ENCODE results near the gene ADGRA3.
A peak's percentile ranks its signal among the peaks of the same experiment; 100 is the strongest.

- TF ChIP-seq HDAC2 (CRISPR knock-in tag; IDR thresholded peaks at IDR 0.05) (no peak), CEBPB (IDR thresholded peaks at IDR 0.05; ENCODE audit: borderline replicate concordance, low read depth, low read length) (no peak), HNF4A (CRISPR knock-in tag; IDR thresholded peaks at IDR 0.05) (peak; percentile 66), HNRNPLL (IDR thresholded peaks at IDR 0.05; ENCODE audit: low read depth, low read length, poor library complexity, severe bottlenecking) (no peak), CTCF (CRISPR knock-in tag; IDR thresholded peaks at IDR 0.05) (no peak), ZNF431 (CRISPR knock-in tag; IDR thresholded peaks at IDR 0.05; ENCODE audit: borderline replicate concordance, low read depth) (no peak), EP300 (IDR thresholded peaks at IDR 0.05; ENCODE audit: low read depth in 2 of 2, low read length in 2 of 2) (no peak), EP300 (CRISPR knock-in tag; IDR thresholded peaks at IDR 0.05; ENCODE audit: borderline replicate concordance) (no peak), REXO4 (CRISPR knock-in tag; IDR thresholded peaks at IDR 0.05; ENCODE audit: borderline replicate concordance) (no peak), ZNF333 (CRISPR knock-in tag; IDR thresholded peaks at IDR 0.05; ENCODE audit: borderline replicate concordance) (no peak), SUZ12 (IDR thresholded peaks at IDR 0.05; ENCODE audit: low read depth, low read length) (no peak), SIX1 (CRISPR knock-in tag; IDR thresholded peaks at IDR 0.05; ENCODE audit: borderline replicate concordance) (no peak)
- TF ChIP-seq, protein P1, sequence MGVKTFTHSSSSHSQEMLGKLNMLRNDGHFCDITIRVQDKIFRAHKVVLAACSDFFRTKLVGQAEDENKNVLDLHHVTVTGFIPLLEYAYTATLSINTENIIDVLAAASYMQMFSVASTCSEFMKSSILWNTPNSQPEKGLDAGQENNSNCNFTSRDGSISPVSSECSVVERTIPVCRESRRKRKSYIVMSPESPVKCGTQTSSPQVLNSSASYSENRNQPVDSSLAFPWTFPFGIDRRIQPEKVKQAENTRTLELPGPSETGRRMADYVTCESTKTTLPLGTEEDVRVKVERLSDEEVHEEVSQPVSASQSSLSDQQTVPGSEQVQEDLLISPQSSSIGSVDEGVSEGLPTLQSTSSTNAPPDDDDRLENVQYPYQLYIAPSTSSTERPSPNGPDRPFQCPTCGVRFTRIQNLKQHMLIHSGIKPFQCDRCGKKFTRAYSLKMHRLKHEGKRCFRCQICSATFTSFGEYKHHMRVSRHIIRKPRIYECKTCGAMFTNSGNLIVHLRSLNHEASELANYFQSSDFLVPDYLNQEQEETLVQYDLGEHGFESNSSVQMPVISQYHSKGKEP (CRISPR knock-in tag; IDR thresholded peaks at IDR 0.05), result no peak
- TF ChIP-seq, protein P2, sequence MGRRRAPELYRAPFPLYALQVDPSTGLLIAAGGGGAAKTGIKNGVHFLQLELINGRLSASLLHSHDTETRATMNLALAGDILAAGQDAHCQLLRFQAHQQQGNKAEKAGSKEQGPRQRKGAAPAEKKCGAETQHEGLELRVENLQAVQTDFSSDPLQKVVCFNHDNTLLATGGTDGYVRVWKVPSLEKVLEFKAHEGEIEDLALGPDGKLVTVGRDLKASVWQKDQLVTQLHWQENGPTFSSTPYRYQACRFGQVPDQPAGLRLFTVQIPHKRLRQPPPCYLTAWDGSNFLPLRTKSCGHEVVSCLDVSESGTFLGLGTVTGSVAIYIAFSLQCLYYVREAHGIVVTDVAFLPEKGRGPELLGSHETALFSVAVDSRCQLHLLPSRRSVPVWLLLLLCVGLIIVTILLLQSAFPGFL (CRISPR knock-in tag; IDR thresholded peaks at IDR 0.05), result no peak
- TF ChIP-seq, protein P3, sequence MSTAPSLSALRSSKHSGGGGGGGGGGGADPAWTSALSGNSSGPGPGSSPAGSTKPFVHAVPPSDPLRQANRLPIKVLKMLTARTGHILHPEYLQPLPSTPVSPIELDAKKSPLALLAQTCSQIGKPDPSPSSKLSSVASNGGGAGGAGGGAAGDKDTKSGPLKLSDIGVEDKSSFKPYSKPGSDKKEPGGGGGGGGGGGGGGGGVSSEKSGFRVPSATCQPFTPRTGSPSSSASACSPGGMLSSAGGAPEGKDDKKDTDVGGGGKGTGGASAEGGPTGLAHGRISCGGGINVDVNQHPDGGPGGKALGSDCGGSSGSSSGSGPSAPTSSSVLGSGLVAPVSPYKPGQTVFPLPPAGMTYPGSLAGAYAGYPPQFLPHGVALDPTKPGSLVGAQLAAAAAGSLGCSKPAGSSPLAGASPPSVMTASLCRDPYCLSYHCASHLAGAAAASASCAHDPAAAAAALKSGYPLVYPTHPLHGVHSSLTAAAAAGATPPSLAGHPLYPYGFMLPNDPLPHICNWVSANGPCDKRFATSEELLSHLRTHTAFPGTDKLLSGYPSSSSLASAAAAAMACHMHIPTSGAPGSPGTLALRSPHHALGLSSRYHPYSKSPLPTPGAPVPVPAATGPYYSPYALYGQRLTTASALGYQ (CRISPR knock-in tag; IDR thresholded peaks at IDR 0.05), result no peak
Measured at GRCh38 chr4:22515888-22516541, at the start of gene ADGRA3.
